ENCODE measurements around the gene RRP15.
A peak's percentile ranks its signal among the peaks of the same experiment; 100 is the strongest.

RRP15 gene

DNA sequence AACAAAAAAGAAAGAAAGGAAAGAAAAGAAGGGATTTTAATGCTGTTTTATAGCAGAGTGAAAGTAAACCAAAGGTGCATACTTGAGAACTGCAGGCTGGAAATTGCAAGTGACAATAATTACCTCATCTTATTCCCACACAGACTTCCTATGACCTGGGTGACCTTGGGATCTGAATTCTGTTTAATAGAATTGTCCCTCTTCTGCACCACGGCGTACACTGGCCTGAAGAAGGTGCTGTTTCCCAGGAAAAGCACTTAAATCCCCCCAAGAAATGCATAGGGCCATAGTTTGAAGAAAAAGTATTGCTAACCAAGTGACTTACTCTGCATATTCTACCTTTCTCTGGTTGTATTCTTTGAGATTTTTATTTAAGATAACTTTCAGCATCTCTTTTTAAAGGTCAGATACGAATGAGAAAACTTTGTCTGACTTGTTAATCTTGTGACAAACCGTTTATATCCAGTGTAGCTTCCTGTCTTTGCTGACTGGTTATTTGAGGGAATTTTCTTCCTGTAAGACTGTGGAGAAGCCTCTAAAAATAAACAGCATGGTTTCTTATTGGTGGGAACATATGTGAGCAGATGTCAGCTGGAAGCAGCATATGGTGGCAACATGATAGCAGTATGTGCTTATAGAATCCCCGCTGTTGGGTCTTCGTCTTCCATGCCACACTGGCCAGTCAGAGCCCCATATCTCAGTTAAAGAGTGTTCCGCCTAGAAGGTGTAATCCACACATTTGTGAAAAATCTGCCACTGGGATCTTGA lies 76.4 kb downstream of the RRP15 start:
- no peak overlapping the region for H3K4me3 ChIP-seq (ENCODE audit: low read depth, low read length)
- TF ChIP-seq, protein P1, sequence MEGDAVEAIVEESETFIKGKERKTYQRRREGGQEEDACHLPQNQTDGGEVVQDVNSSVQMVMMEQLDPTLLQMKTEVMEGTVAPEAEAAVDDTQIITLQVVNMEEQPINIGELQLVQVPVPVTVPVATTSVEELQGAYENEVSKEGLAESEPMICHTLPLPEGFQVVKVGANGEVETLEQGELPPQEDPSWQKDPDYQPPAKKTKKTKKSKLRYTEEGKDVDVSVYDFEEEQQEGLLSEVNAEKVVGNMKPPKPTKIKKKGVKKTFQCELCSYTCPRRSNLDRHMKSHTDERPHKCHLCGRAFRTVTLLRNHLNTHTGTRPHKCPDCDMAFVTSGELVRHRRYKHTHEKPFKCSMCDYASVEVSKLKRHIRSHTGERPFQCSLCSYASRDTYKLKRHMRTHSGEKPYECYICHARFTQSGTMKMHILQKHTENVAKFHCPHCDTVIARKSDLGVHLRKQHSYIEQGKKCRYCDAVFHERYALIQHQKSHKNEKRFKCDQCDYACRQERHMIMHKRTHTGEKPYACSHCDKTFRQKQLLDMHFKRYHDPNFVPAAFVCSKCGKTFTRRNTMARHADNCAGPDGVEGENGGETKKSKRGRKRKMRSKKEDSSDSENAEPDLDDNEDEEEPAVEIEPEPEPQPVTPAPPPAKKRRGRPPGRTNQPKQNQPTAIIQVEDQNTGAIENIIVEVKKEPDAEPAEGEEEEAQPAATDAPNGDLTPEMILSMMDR (IDR thresholded peaks at IDR 0.05; ENCODE audit: low read depth, low read length): peak; percentile 53

- H3K4me3 ChIP-seq (ENCODE audit: low read depth, low read length): no peak overlapping the region
- TF ChIP-seq, protein P1 (IDR thresholded peaks at IDR 0.05; ENCODE audit: low read depth, low read length): no peak
Observed at GRCh38 chr1:218362418-218363076, 77.5 kb downstream of the RRP15 start.

DNA sequence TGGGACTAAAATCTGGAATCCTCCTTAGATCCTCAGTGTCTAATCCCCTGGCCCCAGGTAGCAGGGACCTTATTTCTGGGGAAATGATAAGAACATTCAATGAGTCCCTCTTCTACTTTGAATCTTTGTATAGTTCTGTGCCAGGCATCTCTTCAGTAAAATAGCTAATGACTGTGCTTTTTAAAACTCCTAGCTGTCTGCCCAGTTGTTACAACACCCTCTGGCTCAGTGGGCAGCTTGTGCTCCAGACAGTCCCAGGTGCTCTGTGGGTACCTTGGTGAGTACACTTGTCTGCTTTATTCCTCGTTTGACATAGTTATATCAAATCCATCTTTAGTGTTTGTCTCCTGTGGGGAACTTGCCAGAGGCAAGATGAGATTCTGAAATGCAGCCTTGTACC lies 78.0 kb downstream of the RRP15 start:
- TF ChIP-seq, protein P1 (IDR thresholded peaks at IDR 0.05; ENCODE audit: low read depth, low read length): no peak
- no peak overlapping the region for H3K4me3 ChIP-seq (ENCODE audit: low read depth, low read length)

DNA sequence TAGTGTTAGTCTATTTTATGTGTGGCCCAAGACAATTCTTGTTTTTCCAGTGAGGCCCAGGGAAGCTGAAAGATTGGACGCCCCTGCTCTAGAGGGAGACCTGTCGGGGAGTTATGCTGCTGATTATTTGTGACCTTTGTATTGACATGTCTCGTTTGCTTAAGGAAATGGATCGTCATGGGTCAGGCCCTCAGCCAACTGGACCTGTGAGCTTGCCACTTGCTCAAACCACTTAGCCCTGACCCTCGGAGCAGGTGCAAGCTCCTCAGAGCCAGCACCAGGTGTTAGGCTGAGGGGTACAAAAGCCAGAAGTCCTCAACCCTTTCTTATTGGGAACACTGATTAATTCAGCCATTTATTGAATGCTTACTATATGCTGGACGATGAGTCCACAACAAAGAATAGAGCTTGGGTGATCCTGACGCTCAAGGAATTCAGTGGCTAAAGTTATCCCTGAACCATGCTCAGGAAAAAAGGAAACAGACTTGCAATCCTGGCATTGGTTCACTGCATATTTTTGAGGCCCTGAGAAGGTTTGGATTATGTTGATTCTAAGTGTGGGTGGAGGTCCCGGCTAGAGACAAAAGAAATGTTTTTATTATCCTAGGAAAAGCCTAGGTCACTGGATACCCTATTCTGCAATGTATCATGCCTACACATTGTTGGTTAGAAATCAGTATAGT lies 79.1 kb downstream of the RRP15 start:
- H3K4me3 ChIP-seq (ENCODE audit: low read depth, low read length): no peak overlapping the region
- TF ChIP-seq, protein P1 (IDR thresholded peaks at IDR 0.05; ENCODE audit: low read depth, low read length): no peak

DNA sequence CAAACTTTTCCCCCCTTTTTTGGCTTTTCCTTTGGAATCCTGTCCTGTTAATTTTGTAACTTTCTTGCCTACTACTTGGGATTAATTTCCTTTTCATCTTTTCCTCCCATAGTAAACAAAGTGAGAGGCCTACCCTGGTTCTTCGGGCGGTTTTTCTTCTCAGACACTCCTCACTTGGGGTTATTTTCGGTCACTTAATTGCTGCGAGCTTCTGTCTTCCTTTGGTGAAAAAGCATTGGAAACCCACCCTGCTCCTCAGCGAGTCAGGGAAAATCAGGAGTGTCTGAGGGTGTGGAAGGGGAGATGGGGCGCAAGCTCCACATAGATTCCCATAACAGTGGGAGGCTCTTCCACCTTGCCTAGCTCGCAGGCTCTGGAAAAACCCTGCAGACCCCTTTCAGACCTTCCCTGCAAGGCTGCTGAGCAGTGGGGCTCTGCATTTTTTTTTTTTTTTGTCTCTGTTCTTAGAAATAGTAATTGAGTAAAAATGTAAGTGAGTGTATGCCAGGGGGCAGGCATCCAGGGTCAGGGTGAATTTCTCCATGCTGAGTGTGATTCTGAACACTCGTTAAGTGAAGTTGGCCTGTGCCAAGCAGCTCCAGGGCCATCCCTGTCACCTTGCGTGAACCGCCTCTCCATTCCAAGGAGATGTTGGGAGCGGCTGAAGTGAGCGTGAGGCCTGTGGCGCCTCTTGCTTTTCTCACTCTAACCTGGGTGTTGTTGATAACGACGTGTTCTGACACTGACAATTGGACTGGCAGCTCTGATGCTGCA lies 80.3 kb downstream of the RRP15 start:
- TF ChIP-seq, protein P1 (IDR thresholded peaks at IDR 0.05; ENCODE audit: low read depth, low read length): no peak
- H3K4me3 ChIP-seq (ENCODE audit: low read depth, low read length): no peak overlapping the region

DNA sequence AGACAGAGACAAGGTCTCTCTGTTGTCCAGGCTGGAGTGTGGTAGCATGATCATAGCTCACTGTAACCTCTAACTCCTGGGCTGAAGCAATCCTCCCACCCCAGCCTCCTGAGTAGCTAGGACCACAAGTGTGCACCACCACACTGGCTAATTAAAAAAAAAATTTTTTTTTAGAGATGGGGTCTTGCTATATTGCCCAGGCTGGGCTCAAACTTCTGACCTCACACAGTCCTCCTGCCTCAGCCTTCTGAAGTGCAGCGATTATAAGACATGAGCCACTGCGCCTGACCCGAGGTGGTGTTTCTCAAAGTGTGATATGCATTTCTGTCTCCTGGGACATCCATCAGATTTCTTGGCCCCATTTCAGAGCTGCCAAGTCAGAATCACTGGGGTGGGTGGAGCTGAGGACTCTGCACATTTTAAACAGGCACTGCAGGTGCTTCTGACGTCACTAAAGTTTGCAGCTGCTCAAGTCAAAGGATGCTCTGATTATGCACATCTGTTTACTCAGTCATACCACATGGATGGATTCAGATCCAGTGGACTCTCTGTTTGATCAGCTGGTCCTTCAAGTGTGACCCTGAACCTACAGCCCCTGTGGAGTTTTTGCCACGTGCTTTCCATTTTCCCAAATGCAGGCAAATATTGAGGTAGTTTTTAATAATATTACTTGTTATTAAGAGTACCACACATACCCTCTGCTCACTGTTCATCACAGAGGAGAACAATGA lies 81.4 kb downstream of the RRP15 start:
- TF ChIP-seq, protein P1 (IDR thresholded peaks at IDR 0.05; ENCODE audit: low read depth, low read length): no peak
- H3K4me3 ChIP-seq (ENCODE audit: low read depth, low read length): no peak overlapping the region
